IMR-90 (cell line): Measurements from ENCODE around the gene STARD3.

Source experiments
- POLR2A ChIP-seq: IDR thresholded peaks from 2 replicates; pipeline ENCODE4 v1.6.1; 2012; ENCODE audit warnings: mild to moderate bottlenecking, low read depth, low read length
- RAD21 ChIP-seq: IDR thresholded peaks from 2 replicates; pipeline ENCODE4 v1.6.1; 2012; ENCODE audit warnings: low read length, improper control_type of control experiment
- TF ChIP-seq, protein P1 (sequence below): fragments of 150-350 bp; IDR thresholded peaks from 2 replicates; pipeline ENCODE4 v1.6.1; 2016; ENCODE audit warnings: low read depth, mild to moderate bottlenecking, low read length, moderate library complexity, borderline replicate concordance
- TF ChIP-seq, protein P2 (sequence below): conservative IDR thresholded peaks from 2 replicates; pipeline ENCODE4 v1.5.1; 2012; ENCODE audit warnings: mild to moderate bottlenecking, low read depth, low read length, improper control_type of control experiment
- TF ChIP-seq, protein P3 (sequence below): fragments of 150-350 bp; IDR thresholded peaks from 2 replicates; pipeline ENCODE4 v1.6.1; 2017; ENCODE audit warnings: mild to moderate bottlenecking, antibody characterized with exemption, low read length, low read depth

DNA sequence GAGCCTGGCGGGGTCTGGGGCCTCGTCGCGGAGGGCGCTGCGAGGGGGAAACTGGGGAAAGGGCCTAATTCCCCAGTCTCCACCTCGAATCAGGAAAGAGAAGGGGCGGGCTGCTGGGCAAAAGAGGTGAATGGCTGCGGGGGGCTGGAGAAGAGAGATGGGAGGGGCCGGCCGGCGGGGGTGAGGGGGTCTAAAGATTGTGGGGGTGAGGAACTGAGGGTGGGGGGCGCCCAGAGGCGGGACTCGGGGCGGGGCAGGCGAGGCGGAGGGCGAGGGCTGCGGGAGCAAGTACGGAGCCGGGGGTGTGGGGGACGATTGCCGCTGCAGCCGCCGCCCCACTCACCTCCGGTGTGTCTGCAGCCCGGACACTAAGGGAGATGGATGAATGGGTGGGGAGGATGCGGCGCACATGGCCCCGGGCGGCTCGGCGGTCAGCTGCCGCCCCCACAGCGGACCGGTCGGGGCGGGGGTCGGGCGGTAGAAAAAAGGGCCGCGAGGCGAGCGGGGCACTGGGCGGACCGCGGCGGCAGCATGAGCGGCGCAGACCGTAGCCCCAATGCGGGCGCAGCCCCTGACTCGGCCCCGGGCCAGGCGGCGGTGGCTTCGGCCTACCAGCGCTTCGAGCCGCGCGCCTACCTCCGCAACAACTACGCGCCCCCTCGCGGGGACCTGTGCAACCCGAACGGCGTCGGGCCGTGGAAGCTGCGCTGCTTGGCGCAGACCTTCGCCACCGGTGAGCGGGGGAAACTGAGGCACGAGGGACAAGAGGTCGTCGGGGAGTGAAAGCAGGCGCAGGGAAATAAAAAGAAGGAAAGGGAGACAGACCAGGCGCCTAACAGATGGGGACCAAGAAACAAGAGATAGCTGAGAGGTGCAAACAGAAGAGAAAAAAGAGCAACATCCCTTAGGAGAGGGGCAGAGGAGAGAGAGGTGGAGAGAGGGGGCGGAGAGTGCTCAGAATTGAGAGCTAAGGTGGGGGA lies 31.3 kb downstream of the STARD3 start, which contains the start of gene PNMT:
- TF ChIP-seq POLR2A (no peak), RAD21 (peak; percentile 49)
- TF ChIP-seq, protein P1, sequence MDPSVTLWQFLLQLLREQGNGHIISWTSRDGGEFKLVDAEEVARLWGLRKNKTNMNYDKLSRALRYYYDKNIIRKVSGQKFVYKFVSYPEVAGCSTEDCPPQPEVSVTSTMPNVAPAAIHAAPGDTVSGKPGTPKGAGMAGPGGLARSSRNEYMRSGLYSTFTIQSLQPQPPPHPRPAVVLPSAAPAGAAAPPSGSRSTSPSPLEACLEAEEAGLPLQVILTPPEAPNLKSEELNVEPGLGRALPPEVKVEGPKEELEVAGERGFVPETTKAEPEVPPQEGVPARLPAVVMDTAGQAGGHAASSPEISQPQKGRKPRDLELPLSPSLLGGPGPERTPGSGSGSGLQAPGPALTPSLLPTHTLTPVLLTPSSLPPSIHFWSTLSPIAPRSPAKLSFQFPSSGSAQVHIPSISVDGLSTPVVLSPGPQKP, result no peak
- TF ChIP-seq, protein P2, sequence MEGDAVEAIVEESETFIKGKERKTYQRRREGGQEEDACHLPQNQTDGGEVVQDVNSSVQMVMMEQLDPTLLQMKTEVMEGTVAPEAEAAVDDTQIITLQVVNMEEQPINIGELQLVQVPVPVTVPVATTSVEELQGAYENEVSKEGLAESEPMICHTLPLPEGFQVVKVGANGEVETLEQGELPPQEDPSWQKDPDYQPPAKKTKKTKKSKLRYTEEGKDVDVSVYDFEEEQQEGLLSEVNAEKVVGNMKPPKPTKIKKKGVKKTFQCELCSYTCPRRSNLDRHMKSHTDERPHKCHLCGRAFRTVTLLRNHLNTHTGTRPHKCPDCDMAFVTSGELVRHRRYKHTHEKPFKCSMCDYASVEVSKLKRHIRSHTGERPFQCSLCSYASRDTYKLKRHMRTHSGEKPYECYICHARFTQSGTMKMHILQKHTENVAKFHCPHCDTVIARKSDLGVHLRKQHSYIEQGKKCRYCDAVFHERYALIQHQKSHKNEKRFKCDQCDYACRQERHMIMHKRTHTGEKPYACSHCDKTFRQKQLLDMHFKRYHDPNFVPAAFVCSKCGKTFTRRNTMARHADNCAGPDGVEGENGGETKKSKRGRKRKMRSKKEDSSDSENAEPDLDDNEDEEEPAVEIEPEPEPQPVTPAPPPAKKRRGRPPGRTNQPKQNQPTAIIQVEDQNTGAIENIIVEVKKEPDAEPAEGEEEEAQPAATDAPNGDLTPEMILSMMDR, result peak; percentile 62
- TF ChIP-seq, protein P3, sequence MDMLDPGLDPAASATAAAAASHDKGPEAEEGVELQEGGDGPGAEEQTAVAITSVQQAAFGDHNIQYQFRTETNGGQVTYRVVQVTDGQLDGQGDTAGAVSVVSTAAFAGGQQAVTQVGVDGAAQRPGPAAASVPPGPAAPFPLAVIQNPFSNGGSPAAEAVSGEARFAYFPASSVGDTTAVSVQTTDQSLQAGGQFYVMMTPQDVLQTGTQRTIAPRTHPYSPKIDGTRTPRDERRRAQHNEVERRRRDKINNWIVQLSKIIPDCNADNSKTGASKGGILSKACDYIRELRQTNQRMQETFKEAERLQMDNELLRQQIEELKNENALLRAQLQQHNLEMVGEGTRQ, result no peak
